Prostate gland (tissue), 2 donors: ENCODE data around the gene ARHGAP6. TPM values are rescaled to one million over a fixed set of nuclear protein-coding genes. Genes with fewer than 3 reads are reported as not detected.
A peak's percentile ranks its signal among the peaks of the same experiment; 100 is the strongest.

ENCODE experiments used
- DNase-seq: peaks from one replicate; pipeline ENCODE4 v3.0.0-alpha.2; 2019; ENCODE audit warnings: low spot score
- H3K27ac ChIP-seq, 2 donors: fragments of 200-600 bp; sonication (generic); 2 replicates each; pipeline ENCODE4 v1.5.1; 2017 to 2019
- H3K27me3 ChIP-seq: fragments of 200-600 bp; sonication (generic); replicated peaks from 2 replicates; pipeline ENCODE4 v1.5.1; 2019; ENCODE audit not compliant: insufficient read depth
- H3K36me3 ChIP-seq, 2 donors: fragments of 200-600 bp; sonication (generic); 1 replicate in 1 of 2; 2 replicates in 1 of 2; pipeline versions ENCODE4 v1.5.1 to v1.8.1; 2017 to 2019
- H3K4me1 ChIP-seq: fragments of 200-600 bp; sonication (generic); replicated peaks from 2 replicates; pipeline ENCODE4 v1.5.1; 2019
- H3K4me3 ChIP-seq, 2 donors: fragments of 200-600 bp; sonication (generic); 2 replicates each; pipeline ENCODE4 v1.5.1; 2017 to 2019
- H3K9me3 ChIP-seq: fragments of 200-600 bp; sonication (generic); 2 replicates; pipeline ENCODE4 v1.5.1; 2017
- CTCF ChIP-seq, 4 experiments: fragments of 200-600 bp in 2 of 4; fragments of 450-650 bp in 2 of 4; sonication (generic) in 2 of 4; IDR thresholded peaks; 1 replicate in 3 of 4; 2 replicates in 1 of 4; pipeline ENCODE4 v1.5.1; 2016 to 2019; ENCODE audit warnings: antibody characterized with exemption in 4 of 4, mild to moderate bottlenecking in 2 of 4, moderate library complexity in 2 of 4
- POLR2A ChIP-seq: fragments of 450-650 bp; IDR thresholded peaks from one replicate; pipeline ENCODE4 v1.6.1; 2016; ENCODE audit warnings: antibody characterized with exemption, mild to moderate bottlenecking
- POLR2AphosphoS5 ChIP-seq: sonication (generic); formaldehyde crosslinking; IDR thresholded peaks from one replicate; pipeline ENCODE4 v1.6.1; 2017; ENCODE audit warnings: antibody characterized with exemption
- WGBS: methylation state at CpG from one replicate; pipeline ENCODE4 v1.1.5; 2018; 5-methylcytosine and 5-hydroxymethylcytosine counted together
- intact Hi-C: fragments of 100-400 bp; cut with DNase I; formaldehyde crosslinking; loops from one replicate; pipeline ENCODE4 v1.14.2; 2022
- total RNA-seq, 2 donors: library from RNA; depleted of rRNA; stranded (reverse); fragments of >200 nt; gene quantifications; one replicate each; pipeline ENCODE4 v1.1.0, GENCODE V29; 2016

Gene ARHGAP6
- total RNA-seq, 2 donors from 2014 or later: 72.6 to 73.7 TPM

GRCh38 chrX:11197671-11198070 is 468.0 kb downstream of the ARHGAP6 start:
- no peaks in the 10 kb centered on the region for H3K27me3 ChIP-seq
- H3K4me1 ChIP-seq: no peaks in the 10 kb centered on the region
- H3K36me3 ChIP-seq: no peaks in the 10 kb centered on the region
- H3K4me3 ChIP-seq: no peak overlapping the region
- TF ChIP-seq POLR2A: no peak
- no peak for TF ChIP-seq POLR2AphosphoS5
- no peak for TF ChIP-seq CTCF (IDR thresholded peaks at IDR 0.05)
- no peak for DNase-seq
- no peaks in the 10 kb centered on the region for H3K9me3 ChIP-seq
- H3K27ac ChIP-seq: no peak overlapping the region
- intact Hi-C loops: no loop called here
- 67% methylated on average over 1 of the region's 1 CpG for WGBS

- TF ChIP-seq POLR2AphosphoS5 (no peak), CTCF (IDR thresholded peaks at IDR 0.05) (no peak)
- 82% methylated on average over 2 of the region's 2 CpGs for WGBS
- intact Hi-C loops: no loop called here
- Histone ChIP-seq H3K36me3 (no peaks in the 10 kb centered on the region), H3K9me3 (no peaks in the 10 kb centered on the region), H3K4me3 (no peak overlapping the region), H3K27ac (no peak overlapping the region), H3K4me1 (no peaks in the 10 kb centered on the region), H3K27me3 (no peaks in the 10 kb centered on the region)
- no peak for DNase-seq
These were observed 469.2 kb downstream of the ARHGAP6 start for GRCh38 chrX:11196476-11196875.

GRCh38 chrX:11193035-11193469 is 472.7 kb downstream of the ARHGAP6 start:
- DNase-seq: no peak
- WGBS: 50% methylated on average over 5 of the region's 5 CpGs
- Histone ChIP-seq H3K9me3 (no peaks in the 10 kb centered on the region), H3K27me3 (no peaks in the 10 kb centered on the region), H3K4me1 (no peaks in the 10 kb centered on the region), H3K4me3 (no peak overlapping the region), H3K36me3 (no peaks in the 10 kb centered on the region), H3K27ac (no peak overlapping the region)
- TF ChIP-seq POLR2AphosphoS5: no peak
- no peak for TF ChIP-seq CTCF (IDR thresholded peaks at IDR 0.05)
- intact Hi-C loops: no loop called here

DNA sequence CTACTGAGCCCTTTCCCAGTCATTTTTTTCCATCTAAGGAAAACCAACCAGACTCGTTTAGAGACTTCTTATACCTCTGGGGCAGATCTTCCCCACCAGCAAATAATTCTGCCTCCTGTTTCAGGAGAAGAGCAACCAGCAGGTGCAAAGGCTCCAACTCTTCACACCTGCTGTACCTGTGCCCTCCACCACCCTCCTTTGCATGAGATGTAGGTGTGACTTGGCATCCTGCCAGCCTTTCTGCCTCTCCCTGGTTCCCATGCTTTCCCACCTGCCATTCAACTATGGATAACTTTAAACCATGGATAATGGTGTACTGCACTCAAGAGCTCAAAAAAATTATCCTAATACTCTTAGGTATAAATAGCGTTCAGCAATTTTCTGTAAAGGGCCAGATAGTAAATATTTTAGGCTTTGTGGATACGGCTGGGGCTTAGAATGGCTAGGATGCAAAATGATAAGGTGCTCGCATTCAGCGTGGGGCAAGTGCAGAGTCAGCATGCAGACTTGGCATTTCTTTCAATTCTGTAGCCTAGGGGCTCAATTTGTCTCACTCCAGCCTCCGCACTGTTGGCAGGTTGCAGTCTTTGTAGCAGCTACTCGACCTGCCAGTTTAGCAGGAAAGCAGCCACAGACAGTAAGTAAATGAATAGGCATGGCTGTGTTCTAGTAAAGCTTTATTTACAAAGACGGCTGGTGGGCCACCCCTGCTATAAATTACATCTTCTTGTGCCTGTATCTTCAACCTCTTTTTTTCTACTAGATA is 474.8 kb downstream of the ARHGAP6 start:
- Histone ChIP-seq H3K36me3 (no peaks in the 10 kb centered on the region), H3K9me3 (no peaks in the 10 kb centered on the region), H3K27me3 (no peaks in the 10 kb centered on the region), H3K27ac (no peak overlapping the region), H3K4me3 (no peak overlapping the region), H3K4me1 (no peaks in the 10 kb centered on the region)
- intact Hi-C loops: no loop called here
- 42% methylated on average over 8 of the region's 8 CpGs for WGBS
- DNase-seq: peak; percentile 53
- no peak for TF ChIP-seq POLR2A
- TF ChIP-seq POLR2AphosphoS5: no peak
- no peak for TF ChIP-seq CTCF (IDR thresholded peaks at IDR 0.05)

- no peak overlapping the region for H3K4me3 ChIP-seq
- no peaks in the 10 kb centered on the region for H3K36me3 ChIP-seq
- 94% methylated on average over 1 of the region's 1 CpG for WGBS
- H3K27ac ChIP-seq: no peak overlapping the region
- no peaks in the 10 kb centered on the region for H3K9me3 ChIP-seq
- no peak for DNase-seq
- intact Hi-C loops: no loop called here
- no peaks in the 10 kb centered on the region for H3K27me3 ChIP-seq
- TF ChIP-seq POLR2A (no peak), CTCF (IDR thresholded peaks at IDR 0.05) (no peak), POLR2AphosphoS5 (no peak)
- no peaks in the 10 kb centered on the region for H3K4me1 ChIP-seq
These were observed 476.6 kb downstream of the ARHGAP6 start for GRCh38 chrX:11189097-11189496.
